HT1080 (cell line): ENCODE results near the gene MOB2. TPM values are rescaled to one million over a fixed set of nuclear protein-coding genes. Genes with fewer than 3 reads are reported as not detected.

Source experiments
- DNase-seq: peaks from one replicate; pipeline ENCODE4 v3.0.0-alpha.2; 2015; ENCODE audit warnings: low read depth
- polyA plus RNA-seq, 2 experiments: library from polyadenylated mRNA; depleted of rRNA; stranded (reverse); fragments of >200 nt; gene quantifications; 2 replicates each; pipeline ENCODE4 v1.2.3, GENCODE V29; 2015
- total RNA-seq: library from RNA; depleted of rRNA; stranded (reverse); fragments of >200 nt; shearing (Covaris generic); gene quantifications from 2 replicates; pipeline ENCODE4 v1.2.3, GENCODE V29; 2014; rRNA removed

The MOB2 gene
- total RNA-seq, result 31.1 and 38.7 TPM in 2 replicates
- 14.0 and 19.9 TPM in 2 replicates for polyA plus RNA-seq (2015; cell fraction: cytosol; rRNA removed)
- 19.2 and 21.6 TPM in 2 replicates for polyA plus RNA-seq (2015; cell fraction: nucleus; rRNA removed)

- DNase-seq, result peak; percentile 12
These were observed at the start of gene MOB2 for GRCh38 chr11:1486054-1486825. TSS of gene MOB2 (minus strand) at chr11:1486779. CDS start at chr11:1486556, 223 bp downstream.

GRCh38 chr11:1534682-1535081 is 48.1 kb upstream of the MOB2 start:
- no peak for DNase-seq

DNA sequence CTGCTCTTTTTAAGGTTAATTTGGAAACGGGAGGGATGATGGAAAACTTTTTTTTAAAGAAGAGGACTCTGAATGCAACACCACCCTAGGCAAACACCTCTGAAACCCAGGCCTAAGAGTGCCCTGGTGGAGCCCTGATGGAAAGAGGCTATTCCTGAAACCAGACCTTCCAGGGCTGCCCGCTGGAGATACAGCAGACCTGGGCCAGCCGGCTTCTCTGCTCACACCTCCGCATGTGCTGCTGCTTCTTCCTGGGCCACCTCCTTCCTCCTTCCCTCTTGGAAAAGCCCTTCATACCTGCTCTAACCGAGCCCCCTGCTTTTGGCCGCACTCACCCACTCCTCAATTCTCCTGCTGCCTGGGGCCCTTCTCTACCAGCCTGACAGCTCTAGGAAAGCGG is 47.6 kb upstream of the MOB2 start:
- no peak for DNase-seq

GRCh38 chr11:1533342-1533725 is 46.8 kb upstream of the MOB2 start:
- no peak for DNase-seq

- DNase-seq, result no peak
These were observed 46.2 kb upstream of the MOB2 start for GRCh38 chr11:1532606-1533341.

DNA sequence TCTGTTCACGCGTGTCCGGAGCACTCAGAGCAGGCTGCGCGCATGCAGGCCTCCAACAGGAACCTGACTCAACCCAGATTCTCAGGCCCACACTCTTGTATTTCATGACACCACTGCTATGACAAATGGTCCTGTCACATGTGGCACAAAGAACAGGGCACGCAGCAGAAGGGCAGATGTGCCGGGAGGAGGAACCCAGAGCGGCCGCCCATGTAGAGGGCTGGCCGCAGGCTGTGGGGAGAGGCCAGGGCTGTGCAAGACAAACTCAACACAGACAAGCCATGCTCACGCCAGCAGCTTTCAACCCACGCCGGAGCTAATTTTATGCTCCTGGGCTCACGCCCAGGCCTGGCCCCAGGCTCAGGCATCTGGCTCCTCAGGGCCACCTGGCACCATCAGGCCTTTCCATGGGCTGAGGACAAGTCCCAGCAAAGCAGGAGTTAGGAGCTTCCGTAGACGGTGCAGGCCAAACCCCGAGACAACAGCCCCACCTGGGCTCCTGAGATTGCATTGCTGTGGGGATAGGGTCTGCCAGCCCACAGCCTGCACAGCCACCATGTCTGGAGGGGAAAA is 45.5 kb upstream of the MOB2 start:
- no peak for DNase-seq

DNA sequence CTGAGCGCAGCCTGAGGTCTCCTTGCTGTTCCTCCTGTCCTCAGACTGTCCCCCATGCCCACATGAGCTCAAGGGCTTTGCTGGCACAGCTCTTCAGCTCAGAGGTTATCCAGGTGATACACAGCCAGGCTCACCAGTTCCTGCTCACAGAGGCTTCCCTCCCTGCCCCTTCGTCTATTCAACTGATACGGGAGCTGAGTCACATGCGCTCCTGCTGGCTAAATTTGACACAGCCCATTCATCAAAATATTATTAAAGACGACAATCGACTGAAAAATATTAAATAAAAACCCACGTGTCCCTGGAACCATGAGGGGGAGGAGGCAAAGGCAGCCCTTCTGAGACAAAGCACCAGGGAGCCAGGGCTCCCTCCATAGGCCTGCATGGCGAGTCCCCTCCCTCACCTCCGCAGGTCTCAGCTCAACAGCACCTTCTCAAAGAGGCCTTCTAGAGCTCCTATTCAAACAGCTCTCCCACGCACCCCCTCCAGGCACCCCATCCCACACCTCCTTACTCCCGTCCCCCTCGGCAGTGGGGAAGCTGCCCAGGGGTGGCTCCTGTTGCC is 45.0 kb upstream of the MOB2 start:
- no peak for DNase-seq

DNA sequence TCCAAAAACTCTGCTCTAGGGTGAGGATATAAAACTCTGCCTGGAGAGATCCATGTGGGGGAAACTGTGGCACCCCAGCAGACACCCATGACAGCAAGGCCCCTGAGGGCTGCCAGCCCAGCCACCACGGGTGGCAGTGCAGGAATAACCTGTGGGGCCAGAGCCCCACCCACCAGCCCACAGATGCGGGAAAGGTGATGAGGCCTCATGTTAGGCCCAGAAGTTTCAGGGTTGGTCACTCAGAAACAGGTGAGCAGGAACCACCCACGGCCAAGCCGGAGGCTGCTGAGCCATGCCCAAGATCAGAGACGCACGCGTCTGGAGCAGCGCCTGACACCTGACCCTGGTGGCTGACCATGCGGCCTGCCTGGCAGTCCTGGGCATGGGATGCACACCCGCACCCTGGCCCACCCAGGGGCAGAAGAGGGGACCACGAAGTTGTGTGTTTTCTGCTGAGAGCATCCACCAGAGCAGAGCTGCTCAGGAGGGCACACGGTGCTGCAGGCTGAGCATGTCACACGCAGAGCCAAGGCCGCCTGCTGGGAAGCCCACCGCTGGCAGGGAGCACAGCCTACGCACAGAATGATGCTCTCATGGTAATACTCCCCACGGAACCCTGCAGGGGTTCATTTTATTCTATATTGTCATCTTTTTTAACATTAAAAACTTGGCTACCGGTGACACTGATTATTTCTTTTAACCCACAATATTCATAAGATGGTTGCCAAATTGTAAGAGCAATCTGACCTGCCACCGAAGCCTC is 44.3 kb upstream of the MOB2 start:
- no peak for DNase-seq

DNA sequence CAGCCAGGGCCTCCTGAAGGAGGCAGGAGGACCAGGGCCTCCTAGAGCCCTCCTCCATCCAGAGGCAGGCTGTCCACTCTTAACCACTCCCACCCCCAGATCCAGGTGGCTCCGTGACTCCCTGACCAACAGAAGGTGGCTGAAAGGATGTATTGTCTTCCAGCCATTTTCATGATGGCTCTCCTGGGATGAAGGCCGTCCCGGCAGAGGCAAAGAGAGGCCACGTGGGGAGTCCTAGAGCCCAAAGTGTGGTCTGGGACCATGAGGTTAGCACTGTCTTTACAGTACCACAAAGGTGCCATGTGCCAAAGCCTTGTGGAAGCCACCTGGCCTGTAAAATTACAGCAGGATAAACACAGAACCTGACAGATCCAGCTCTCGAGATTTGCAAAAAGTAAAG is 43.2 kb upstream of the MOB2 start:
- DNase-seq, result no peak

DNA sequence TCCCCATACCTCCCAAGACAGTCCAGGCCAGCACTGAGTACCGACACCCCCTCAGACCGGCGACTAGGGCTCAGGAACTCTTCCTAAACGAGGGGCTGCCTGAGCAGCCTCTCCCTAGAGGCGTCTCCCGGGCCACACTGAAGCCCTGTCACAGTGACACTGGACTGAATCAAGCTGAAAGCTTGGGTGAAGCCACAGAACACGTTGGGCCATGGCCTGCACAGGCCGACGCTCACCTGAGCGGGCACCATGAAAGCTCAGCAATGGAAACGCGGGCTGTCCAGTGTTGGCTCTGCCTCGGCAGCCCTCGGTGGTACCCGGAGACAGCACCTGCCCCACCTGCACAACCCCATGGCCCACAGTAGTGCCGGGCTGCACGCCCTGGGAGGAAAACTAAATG is 42.7 kb upstream of the MOB2 start:
- no peak for DNase-seq

- DNase-seq, result no peak
These were observed 42.1 kb upstream of the MOB2 start for GRCh38 chr11:1528710-1529109.

DNA sequence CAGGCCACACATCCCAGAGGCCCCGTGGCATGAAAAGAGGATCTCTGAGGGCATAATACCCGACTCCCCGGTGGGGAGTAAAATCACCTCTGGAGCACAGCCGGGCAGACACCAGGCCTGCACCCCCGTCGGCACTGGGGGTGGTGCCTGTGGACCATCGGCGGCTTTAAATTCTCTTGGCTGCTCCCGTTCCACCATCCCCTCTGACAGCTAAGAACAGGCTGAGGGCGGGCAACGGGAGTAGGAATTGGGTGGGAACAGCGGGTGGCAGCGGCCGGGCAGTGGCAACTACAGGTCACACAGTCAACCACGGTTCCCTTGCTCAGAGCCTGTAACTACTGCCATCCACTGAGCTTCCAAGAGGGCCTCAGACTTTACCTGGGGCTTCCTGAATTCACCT is 40.2 kb upstream of the MOB2 start:
- DNase-seq, result no peak

DNA sequence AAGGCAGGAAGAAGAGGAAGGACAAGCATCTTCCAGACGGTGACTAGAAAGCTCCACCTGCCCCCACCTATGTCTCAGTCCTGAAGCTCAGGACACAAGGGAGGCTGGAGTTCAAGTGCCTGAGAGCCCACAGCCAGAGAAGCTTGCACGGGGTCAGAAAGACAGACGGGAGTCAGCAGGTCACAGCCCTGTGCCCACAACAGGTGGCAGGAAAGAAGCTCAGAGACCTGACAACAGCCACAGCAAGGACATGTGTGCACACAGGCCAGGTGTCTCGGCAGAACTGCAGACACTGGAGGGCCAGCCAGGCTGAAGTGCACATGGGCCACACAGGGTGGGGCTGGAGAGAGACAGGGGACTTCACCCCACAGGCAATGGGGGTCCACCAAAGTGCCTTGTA is 37.2 kb upstream of the MOB2 start:
- DNase-seq, result no peak

DNA sequence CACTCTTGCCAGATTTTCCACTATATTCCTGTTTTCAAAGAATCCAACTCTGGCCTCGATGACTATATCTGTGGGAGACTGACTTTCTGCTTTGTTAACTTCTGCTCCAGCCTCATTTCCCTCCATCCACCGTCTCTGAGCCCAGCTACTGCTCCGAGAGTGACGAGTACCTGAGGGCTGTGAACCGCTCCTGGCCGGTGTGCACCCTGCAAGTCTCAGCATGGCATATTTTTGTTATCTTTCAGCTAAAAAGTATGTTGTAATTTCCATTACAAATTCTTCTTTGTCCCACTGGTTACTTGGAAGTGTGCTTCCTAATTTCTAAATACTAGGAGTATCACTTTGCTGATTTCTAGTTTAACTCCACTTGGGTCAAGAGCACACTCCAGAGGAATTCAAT is 36.5 kb upstream of the MOB2 start:
- DNase-seq, result no peak

DNA sequence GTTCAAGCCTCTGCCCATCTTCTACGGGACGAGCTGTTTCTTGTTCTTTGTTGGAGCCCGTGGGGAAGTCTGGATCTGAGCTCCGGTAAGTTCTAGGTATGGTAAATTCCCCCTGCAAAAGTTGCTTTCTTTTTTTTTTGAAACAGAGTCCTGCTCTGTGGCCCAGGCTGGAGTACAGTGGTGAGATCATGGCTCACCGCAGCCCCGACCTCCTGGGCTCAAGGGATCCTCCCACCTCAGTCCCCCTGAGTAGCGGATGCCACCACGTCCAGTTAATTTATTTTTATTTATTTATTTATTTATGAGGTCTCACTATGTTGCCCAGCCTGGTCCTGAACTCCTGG is 35.5 kb upstream of the MOB2 start:
- no peak for DNase-seq

GRCh38 chr11:1521382-1522080 is 35.0 kb upstream of the MOB2 start:
- DNase-seq, result no peak

GRCh38 chr11:1520663-1521267 is 34.2 kb upstream of the MOB2 start:
- no peak for DNase-seq

GRCh38 chr11:1520209-1520662 is 33.7 kb upstream of the MOB2 start:
- no peak for DNase-seq

DNA sequence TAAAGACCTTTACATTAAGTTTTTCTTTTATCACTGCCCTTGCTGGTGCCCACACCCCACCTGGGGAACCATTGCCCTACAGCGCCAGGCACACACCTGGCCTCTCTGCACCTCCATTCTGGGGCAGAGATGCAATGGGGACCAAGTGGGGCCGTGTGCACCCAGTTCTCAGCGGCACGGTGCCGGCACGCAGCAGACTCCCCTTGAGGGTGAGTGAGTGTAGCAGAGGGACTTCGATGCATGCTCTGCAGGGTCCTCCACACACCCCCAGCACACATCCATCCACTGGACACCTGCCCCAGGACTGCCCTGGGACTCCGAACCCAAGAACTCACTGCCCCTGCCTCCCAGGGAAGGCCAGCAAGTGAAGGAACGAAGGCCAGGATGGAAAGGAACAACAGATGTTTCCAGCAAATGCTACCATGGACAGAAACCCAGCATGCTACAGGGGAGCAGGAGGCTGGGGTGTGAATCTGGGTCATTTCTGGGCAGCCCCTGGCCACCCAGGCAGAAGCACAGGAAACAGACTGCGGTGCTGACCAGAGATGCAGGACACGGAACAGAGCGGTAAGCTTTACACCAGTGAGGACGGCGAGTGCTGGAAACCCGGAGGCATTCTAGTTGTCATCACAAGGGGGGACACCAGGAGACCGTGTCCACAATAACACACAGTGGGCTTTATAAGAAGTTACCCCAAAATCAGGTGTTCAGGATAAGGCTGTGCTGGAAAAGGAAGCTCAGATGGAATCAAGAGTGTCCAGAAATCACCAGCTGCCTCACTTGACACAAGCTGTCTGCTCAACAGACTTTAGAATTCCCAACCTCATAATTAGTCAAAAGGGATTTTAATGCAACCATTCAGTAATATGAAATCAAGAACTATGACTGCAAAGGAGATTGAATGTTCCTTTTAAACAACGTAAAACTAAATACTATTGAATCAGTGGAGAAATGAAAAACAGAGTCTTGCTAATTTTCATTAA is 32.7 kb upstream of the MOB2 start:
- DNase-seq, result no peak
